Head of caudate nucleus (tissue), 42 donors: ENCODE data around the gene PTCH1.

Source experiments
- DNase-seq, 42 donors: peaks; one replicate each; pipeline versions ENCODE4 v3.0.0 to v3.0.0-alpha.2; 2020 to 2021; ENCODE audit warnings: mixed read lengths in 7 of 42
- intact Hi-C: fragments of 100-400 bp; cut with DNase I; formaldehyde crosslinking; loops from one replicate; pipeline ENCODE4 v1.15.0; 2022

The PTCH1 gene

GRCh38 chr9:95435074-95435728, 81.6 kb downstream of the PTCH1 start:
- peak in 1 of 42 donors; percentile 29 for DNase-seq
- intact Hi-C loops = no loop called here

- intact Hi-C loops = no loop called here
- DNase-seq = no peak
Observed at GRCh38 chr9:95434116-95435073, 82.4 kb downstream of the PTCH1 start.

GRCh38 chr9:95433096-95433819, 83.5 kb downstream of the PTCH1 start:
- intact Hi-C loops = no loop called here

GRCh38 chr9:95431286-95431685, 85.5 kb downstream of the PTCH1 start:
- intact Hi-C loops = no loop called here
- no peak for DNase-seq

More at GRCh38 chr9:95433096-95433819, 83.5 kb downstream of the PTCH1 start:
- no peak for DNase-seq

- DNase-seq = no peak
- intact Hi-C loops = no loop called here
Observed at GRCh38 chr9:95429948-95430620, 86.7 kb downstream of the PTCH1 start.

- DNase-seq = no peak
- intact Hi-C loops = no loop called here
Observed at GRCh38 chr9:95429096-95429495, 87.7 kb downstream of the PTCH1 start.

- no peak for DNase-seq
Observed at GRCh38 chr9:95425910-95426551, 90.7 kb downstream of the PTCH1 start.

GRCh38 chr9:95422650-95423049, 94.1 kb downstream of the PTCH1 start:
- intact Hi-C loops = no loop called here
- no peak for DNase-seq

More at GRCh38 chr9:95425910-95426551, 90.7 kb downstream of the PTCH1 start:
- intact Hi-C loops = no loop called here

- DNase-seq = no peak
- intact Hi-C loops = no loop called here
Observed at GRCh38 chr9:95420518-95420917, 96.3 kb downstream of the PTCH1 start.

GRCh38 chr9:95419444-95419843, 97.3 kb downstream of the PTCH1 start:
- intact Hi-C loops = no loop called here
- DNase-seq = no peak

- intact Hi-C loops = no loop called here
- DNase-seq = no peak
Observed at GRCh38 chr9:95415158-95415557, 101.6 kb downstream of the PTCH1 start.

- intact Hi-C loops = no loop called here
- no peak for DNase-seq
Observed at GRCh38 chr9:95413793-95414192, 103.0 kb downstream of the PTCH1 start.

GRCh38 chr9:95411054-95411892, 105.5 kb downstream of the PTCH1 start:
- intact Hi-C loops = no loop called here
- peak in 26 of 42 donors; percentile 8 to 74 (median 34) for DNase-seq

- DNase-seq = no peak
- intact Hi-C loops = no loop called here
Observed at GRCh38 chr9:95409650-95410426, 106.9 kb downstream of the PTCH1 start.

GRCh38 chr9:95407524-95407923, 109.2 kb downstream of the PTCH1 start:
- no peak for DNase-seq
- intact Hi-C loops = no loop called here

- no peak for DNase-seq
- intact Hi-C loops = no loop called here
Observed at GRCh38 chr9:95406121-95406520, 110.7 kb downstream of the PTCH1 start.

GRCh38 chr9:95399261-95399660, 117.5 kb downstream of the PTCH1 start:
- DNase-seq = no peak
- intact Hi-C loops = no loop called here
